Panc1 (cell line): ENCODE results near the gene AMIGO3. TPM values are rescaled to one million over a fixed set of nuclear protein-coding genes. Genes with fewer than 3 reads are reported as not detected.

Source experiments
- ATAC-seq: fragments of 200-7000 bp; cut with Tn5 transposase; 2 replicates; pipeline ENCODE4 v1.9.1; 2020; ENCODE audit warnings: mild to moderate bottlenecking, moderate library complexity
- BruUV-seq: library from RNA; stranded (reverse); fragments of 400-500 nt; replicated peaks from 2 replicates; lab custom pipeline; 2021; lab: Mats Ljungman, UMichigan
- CTCF ChIA-PET: fragments of 300-600 bp; sonication (Branson Sonifier 250); formaldehyde crosslinking; loops from one replicate; lab custom pipeline; 2022; ENCODE audit warnings: antibody characterized with exemption; lab: Charles Lee
- POLR2A ChIA-PET: fragments of 300-600 bp; sonication (Branson Sonifier 250); formaldehyde crosslinking; loops from one replicate; lab custom pipeline; 2022; ENCODE audit warnings: antibody characterized with exemption; lab: Charles Lee
- DNase-seq: peaks from one replicate; pipeline ENCODE4 v3.0.0-alpha.2; 2010; ENCODE audit warnings: low read depth, low spot score
- H3K27ac ChIP-seq: 2 replicates; pipeline ENCODE4 v1.5.1; 2011; ENCODE audit warnings: mild to moderate bottlenecking, low read length, inconsistent platforms
- H3K27me3 ChIP-seq: fragments of 200-500 bp; sonication (Bioruptor generic); 2 replicates; pipeline ENCODE4 v1.6.0; 2014; ENCODE audit warnings: low read length, inconsistent platforms; ENCODE audit not compliant: control insufficient read depth, insufficient read depth
- H3K36me3 ChIP-seq: fragments of 200-500 bp; sonication (Bioruptor generic); 2 replicates; pipeline ENCODE4 v1.5.1; 2014; ENCODE audit warnings: inconsistent platforms, mild to moderate bottlenecking, low read length, moderate library complexity; ENCODE audit not compliant: control insufficient read depth, insufficient read depth
- H3K4me1 ChIP-seq: 2 replicates; pipeline ENCODE4 v1.5.1; 2011; ENCODE audit warnings: inconsistent platforms, mild to moderate bottlenecking, low read length, moderate library complexity; ENCODE audit not compliant: control insufficient read depth, insufficient read depth
- H3K4me3 ChIP-seq, 2 experiments: 2 replicates each; pipeline ENCODE4 v1.5.1; 2011 to 2012; ENCODE audit warnings: low read depth in 2 of 2, low read length in 2 of 2, mild to moderate bottlenecking in 2 of 2, inconsistent platforms in 1 of 2, moderate library complexity in 1 of 2
- H3K9me3 ChIP-seq: fragments of 200-500 bp; sonication (Bioruptor generic); 2 replicates; pipeline ENCODE4 v1.5.1; 2014; ENCODE audit warnings: low read depth, mild to moderate bottlenecking, inconsistent platforms, low read length, moderate library complexity; ENCODE audit not compliant: control insufficient read depth, insufficient read depth
- CTCF ChIP-seq: fragments of 450-650 bp; IDR thresholded peaks from 2 replicates; pipeline ENCODE4 v1.5.1; 2017; ENCODE audit warnings: mild to moderate bottlenecking
- POLR2AphosphoS5 ChIP-seq: IDR thresholded peaks from 2 replicates; pipeline ENCODE4 v1.6.1; 2012; ENCODE audit warnings: mild to moderate bottlenecking, low read depth, low read length, moderate library complexity
- SIN3A ChIP-seq: IDR thresholded peaks from 2 replicates; pipeline ENCODE4 v1.6.1; 2012; ENCODE audit warnings: low read depth, mild to moderate bottlenecking, low read length, moderate library complexity, borderline replicate concordance; ENCODE audit not compliant: insufficient read depth
- TCF7L2 ChIP-seq: IDR thresholded peaks from 2 replicates; pipeline ENCODE4 v1.6.1; 2011; ENCODE audit warnings: mild to moderate bottlenecking, low read depth, low read length, inconsistent platforms
- in situ Hi-C: cut with HindIII; loops from 2 replicates; pipeline ENCODE4 v1.10.0; 2016; ENCODE audit warnings: low sequenced_read_pairs, low pct_unique_long_range_greater_than_20kb
- intact Hi-C: fragments of 100-400 bp; cut with micrococcal nuclease; formaldehyde crosslinking; loops from one replicate; pipeline ENCODE4 v1.10.0; 2022; ENCODE audit not compliant: unreplicated experiment
- total RNA-seq: library from RNA; stranded (reverse); gene quantifications from one replicate; pipeline ENCODE4 v1.2.1, GENCODE V29; 2021; ENCODE audit not compliant: unreplicated experiment
- TF ChIP-seq, protein P1 (sequence below), 2 experiments: IDR thresholded peaks; 2 replicates each; pipeline ENCODE4 v1.6.1; 2011 to 2012; ENCODE audit warnings: low read depth in 2 of 2, control low read depth in 1 of 2, low read length in 1 of 2, mild to moderate bottlenecking in 1 of 2, moderate library complexity in 1 of 2; ENCODE audit not compliant: insufficient read depth in 1 of 2

The AMIGO3 gene
- total RNA-seq, 1 experiment from 2014 or later: 0.72 TPM

DNA sequence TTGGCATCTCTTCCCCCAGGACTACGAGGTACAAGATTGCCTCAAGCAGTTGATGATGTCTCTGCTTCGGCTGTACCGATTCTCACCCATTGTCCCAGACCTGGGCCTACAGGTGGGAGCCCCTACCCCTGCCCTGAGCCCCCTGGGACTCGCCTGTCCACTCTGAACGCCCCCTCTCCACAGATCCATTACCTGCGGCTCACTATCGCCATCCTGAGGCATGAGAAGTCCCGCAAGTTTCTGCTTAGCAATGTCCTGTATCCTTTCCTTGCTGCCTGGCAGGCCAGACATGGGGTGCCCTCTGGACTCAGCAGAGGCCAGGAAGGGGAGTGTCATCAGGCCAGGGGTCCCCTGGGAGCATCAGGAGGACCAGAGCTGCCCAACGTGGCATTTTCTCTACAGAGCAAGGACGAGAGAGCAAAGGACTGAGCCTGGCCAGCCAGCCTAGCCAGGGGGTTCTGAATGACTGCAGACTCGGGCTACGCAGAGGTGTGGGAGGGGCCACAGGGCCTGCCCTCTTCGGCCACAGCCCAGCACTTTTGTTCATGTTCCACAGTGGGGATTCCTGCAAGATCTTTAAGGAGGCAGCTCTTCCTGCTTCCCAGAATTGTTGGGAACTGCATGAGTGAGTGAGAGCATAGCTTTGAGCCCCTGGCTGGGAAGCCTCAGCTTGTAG, 18.9 kb downstream of the AMIGO3 start:
- H3K4me1 ChIP-seq: no peaks in the 10 kb centered on the region
- no peaks in the 10 kb centered on the region for H3K27me3 ChIP-seq
- no peaks in the 10 kb centered on the region for H3K36me3 ChIP-seq
- H3K4me3 ChIP-seq: no peak overlapping the region
- TF ChIP-seq, protein P1, sequence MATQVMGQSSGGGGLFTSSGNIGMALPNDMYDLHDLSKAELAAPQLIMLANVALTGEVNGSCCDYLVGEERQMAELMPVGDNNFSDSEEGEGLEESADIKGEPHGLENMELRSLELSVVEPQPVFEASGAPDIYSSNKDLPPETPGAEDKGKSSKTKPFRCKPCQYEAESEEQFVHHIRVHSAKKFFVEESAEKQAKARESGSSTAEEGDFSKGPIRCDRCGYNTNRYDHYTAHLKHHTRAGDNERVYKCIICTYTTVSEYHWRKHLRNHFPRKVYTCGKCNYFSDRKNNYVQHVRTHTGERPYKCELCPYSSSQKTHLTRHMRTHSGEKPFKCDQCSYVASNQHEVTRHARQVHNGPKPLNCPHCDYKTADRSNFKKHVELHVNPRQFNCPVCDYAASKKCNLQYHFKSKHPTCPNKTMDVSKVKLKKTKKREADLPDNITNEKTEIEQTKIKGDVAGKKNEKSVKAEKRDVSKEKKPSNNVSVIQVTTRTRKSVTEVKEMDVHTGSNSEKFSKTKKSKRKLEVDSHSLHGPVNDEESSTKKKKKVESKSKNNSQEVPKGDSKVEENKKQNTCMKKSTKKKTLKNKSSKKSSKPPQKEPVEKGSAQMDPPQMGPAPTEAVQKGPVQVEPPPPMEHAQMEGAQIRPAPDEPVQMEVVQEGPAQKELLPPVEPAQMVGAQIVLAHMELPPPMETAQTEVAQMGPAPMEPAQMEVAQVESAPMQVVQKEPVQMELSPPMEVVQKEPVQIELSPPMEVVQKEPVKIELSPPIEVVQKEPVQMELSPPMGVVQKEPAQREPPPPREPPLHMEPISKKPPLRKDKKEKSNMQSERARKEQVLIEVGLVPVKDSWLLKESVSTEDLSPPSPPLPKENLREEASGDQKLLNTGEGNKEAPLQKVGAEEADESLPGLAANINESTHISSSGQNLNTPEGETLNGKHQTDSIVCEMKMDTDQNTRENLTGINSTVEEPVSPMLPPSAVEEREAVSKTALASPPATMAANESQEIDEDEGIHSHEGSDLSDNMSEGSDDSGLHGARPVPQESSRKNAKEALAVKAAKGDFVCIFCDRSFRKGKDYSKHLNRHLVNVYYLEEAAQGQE (IDR thresholded peaks at IDR 0.05; ENCODE audit: insufficient read depth in 1 of 2, low read depth in 2 of 2, low read length in 1 of 2): no peak
- no peak for TF ChIP-seq POLR2AphosphoS5
- intact Hi-C loops (no loop called here), in situ Hi-C loops (no loop called here)
- no peak for DNase-seq
- no TSS peak for BruUV-seq
- ChIA-PET POLR2A (interaction anchor here (0.6 kb wide), 1 partner anchor 194 kb away, joined by 3 read pairs; no protein-coding TSS in a partner anchor), CTCF (interaction anchor here (0.6 to 1.1 kb wide), 3 partner anchors 86 to 161 kb away, joined by 3 to 6 read pairs (median 4); partner anchors contain the start of gene IP6K1)
- no peak overlapping the region for H3K27ac ChIP-seq
- H3K9me3 ChIP-seq: no peaks in the 10 kb centered on the region
- no peak for ATAC-seq

- ATAC-seq (no peak), DNase-seq (no peak)
- in situ Hi-C loops: no loop called here
- Histone ChIP-seq H3K4me3 (no peak overlapping the region), H3K9me3 (no peaks in the 10 kb centered on the region), H3K27me3 (no peaks in the 10 kb centered on the region), H3K36me3 (no peaks in the 10 kb centered on the region), H3K27ac (no peak overlapping the region), H3K4me1 (no peaks in the 10 kb centered on the region)
- ChIA-PET CTCF (no interaction called here), POLR2A (no interaction called here)
- TF ChIP-seq SIN3A (no peak), TCF7L2 (no peak), POLR2AphosphoS5 (no peak), CTCF (no peak)
- TF ChIP-seq, protein P1 (IDR thresholded peaks at IDR 0.05; ENCODE audit: insufficient read depth in 1 of 2, low read depth in 2 of 2, low read length in 1 of 2): no peak
- BruUV-seq: no TSS peak
- intact Hi-C loops: no loop called here
These were observed 19.5 kb downstream of the AMIGO3 start for GRCh38 chr3:49700014-49700413.
